H54 (cell line): ENCODE data around the gene REPIN1.

Experiments used
- DNase-seq: peaks from one replicate; pipeline ENCODE4 v3.0.0; 2011; ENCODE audit warnings: low spot score, mixed read lengths; ENCODE audit not compliant: insufficient read length
- FAIRE-seq: peaks from 3 replicates; lab custom pipeline; 2011; peaks lifted over from hg19 to GRCh38; lab: Jason Lieb, UNC
- POLR2A ChIP-seq: IDR thresholded peaks from 2 replicates; pipeline ENCODE4 v1.6.1; 2011; ENCODE audit warnings: low read depth, mild to moderate bottlenecking, low read length

REPIN1 gene

DNA sequence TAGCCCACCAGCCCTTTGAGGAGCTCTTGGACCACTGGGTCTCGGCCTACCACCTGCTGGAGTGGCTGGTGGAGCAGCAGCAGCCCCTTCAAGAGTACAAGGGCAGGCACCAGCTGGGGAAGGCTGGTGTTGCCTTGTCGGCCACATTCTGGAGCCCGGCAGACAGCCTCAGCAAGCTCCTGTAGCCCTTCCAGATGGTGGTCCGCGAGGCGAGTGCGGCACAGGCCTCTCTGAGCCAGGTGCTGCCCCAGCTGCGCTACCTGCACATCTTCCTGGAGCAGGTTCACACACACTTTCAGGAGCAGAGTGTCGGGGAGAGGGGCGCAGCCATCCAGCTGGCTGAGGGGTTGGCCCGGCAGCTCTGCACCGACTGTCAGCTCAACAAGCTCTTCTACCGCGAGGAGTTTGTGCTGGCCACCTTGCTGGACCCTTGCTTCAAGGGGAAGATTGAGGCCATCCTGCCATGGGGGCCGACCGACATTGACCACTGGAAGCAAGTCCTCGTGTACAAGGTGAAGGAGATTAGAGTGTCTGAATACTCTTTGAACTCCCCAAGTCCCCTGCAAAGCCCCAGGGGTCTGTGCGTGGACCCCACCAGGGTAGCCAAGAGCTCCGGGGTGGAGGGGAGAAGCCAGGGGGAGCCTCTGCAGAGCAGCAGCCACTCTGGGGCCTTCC is 38.3 kb upstream of the REPIN1 start:
- TF ChIP-seq POLR2A = no peak
- FAIRE-seq = no peak

DNA sequence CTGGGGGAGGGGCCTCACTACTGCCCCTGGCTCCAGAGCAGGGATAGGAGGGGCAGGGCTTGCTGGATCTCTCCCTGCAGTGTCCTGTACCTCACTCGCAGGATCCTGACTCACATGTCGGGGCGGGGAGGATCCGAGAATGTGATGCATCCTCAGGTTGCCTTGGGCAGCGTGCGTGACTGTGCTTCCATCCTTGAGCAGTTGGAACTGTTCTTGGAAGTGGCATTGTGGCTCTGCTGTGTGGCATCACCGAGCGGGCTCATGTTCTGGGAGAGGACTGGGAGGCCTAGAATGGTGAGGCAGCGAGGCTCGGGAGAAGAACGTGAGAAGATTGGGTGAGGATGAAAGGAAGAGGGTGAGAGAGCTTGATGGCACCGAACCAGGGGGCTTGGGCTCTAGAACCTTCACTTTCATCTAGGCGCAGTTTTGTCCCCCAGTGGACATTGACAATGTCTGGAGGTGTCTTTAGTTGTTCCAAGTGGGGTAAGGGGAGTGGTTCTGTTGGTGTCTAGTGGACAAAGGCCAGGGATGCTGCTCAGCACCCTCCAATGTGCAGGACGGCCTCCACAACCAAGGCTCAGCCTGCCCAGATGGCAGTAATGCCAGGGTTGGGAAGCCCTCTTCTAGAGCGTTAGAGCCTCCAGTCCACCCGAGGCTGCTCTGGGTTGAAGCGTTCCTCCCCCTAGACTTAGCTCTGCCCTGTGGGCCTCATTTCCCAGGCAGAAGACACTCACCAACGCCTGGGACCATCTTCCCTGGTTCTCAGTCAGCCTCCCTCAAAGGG is 35.6 kb upstream of the REPIN1 start:
- no peak for DNase-seq
- TF ChIP-seq POLR2A = no peak
- FAIRE-seq = no peak

More for the DNA sequence above, 38.3 kb upstream of the REPIN1 start:
- no peak for DNase-seq

DNA sequence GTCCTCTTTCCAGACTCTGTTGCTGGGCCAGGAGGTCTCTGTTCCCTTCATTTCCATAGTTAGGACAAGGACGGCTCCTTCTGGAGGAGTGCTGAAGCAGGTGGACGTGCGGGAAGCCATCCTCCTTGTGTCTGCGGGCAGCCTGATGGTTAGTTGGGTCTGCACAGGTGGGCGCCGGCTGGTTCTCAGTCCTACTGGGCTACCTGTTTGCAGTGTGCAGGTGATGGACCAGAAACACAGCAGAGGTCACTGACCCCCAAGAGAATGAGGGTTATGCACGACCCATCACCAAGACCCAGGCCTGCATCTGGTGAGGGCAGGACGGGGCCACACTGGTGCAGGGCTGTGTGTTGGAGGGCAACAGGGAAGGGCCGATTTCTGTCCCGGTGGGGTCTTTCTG is 35.0 kb upstream of the REPIN1 start:
- DNase-seq = no peak
- FAIRE-seq = no peak
- no peak for TF ChIP-seq POLR2A

DNA sequence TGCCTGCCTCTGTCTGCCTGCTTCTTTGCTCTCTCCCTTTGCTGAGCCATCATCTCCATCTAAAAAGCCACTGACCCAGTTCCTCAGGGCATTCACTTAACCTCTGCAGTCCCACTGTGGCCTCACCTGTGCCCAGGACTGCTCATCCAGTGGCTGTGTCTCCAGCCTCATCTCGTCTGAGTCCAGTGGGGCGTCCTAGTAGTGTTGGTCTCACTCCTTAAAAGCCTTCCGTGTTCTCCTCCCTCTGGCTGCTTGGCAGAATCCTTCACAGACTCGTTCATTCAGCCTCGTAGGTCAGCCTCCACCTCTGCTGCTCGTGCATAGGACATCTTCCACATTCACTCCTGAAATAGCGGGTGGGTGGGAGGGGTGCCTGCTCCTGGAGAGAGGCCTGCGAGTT is 34.5 kb upstream of the REPIN1 start:
- no peak for TF ChIP-seq POLR2A
- DNase-seq (no peak), FAIRE-seq (no peak)

DNA sequence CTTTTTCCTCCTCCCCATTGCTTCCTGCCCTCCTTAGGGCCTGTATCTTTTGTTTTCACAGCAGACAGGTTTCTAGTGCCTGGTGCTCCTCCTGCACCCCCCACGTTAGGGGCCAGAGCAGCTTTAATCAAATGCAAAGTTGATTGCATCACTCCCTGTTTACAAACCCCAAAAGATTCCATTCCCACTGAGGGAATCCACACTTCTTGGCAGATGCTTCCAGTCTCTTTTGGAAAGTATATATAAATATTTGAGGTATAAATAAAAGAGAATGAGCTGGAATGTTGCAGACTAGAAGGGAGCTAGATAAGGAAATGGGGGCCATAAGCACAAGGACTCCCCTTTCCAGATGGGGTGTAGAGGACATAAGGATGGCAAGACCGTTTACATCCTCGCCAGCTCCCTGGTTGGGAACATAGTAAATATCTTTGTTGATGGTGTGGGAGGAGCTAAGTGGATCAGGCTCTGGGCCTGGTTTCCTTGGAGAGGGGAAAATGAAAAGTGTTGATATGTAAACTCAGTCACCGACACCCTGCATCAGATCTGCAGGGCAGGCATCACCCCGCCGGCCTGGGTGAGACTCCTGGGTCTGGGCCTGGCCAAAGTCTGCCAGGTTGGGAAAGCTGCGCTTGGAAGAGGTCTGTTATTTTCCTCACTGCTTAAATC is 33.4 kb upstream of the REPIN1 start:
- no peak for FAIRE-seq
- DNase-seq = no peak
- no peak for TF ChIP-seq POLR2A

DNA sequence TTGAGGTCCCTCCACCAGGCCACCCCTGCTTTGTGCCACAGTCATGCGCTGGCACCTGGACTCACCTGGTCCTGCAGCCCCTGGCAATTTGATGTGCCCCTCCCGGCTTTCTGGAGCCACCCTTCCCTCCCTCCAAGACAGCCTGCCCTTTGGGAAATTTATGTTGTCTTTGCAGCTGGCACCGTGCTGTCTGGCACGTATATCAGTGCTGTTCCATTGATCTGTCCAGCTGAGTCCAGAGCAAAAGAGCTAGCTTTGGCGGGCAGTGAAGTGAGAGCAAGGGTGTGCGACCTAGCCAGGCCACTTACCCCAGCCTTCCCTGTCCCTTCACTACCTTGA is 32.9 kb upstream of the REPIN1 start:
- no peak for FAIRE-seq
- TF ChIP-seq POLR2A = no peak
- DNase-seq = no peak

DNA sequence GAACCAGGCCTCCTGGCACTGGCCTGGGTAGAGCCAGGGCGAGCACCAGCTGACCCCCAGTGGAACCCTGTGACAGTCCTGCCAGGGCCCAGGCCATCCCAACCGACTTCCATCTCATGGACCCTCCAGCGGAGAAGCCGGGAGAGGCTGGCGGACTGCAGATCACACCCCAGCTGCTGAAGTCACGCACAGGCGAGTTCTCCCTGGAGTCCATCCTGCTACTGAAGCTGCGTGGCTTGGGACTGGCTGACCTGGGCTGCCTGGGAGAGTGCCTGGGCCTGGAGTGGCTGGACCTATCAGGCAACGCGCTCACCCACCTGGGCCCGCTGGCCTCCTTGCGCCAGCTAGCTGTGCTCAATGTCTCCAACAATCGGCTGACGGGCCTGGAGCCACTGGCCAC is 31.9 kb upstream of the REPIN1 start:
- DNase-seq (no peak), FAIRE-seq (no peak)
- no peak for TF ChIP-seq POLR2A

DNA sequence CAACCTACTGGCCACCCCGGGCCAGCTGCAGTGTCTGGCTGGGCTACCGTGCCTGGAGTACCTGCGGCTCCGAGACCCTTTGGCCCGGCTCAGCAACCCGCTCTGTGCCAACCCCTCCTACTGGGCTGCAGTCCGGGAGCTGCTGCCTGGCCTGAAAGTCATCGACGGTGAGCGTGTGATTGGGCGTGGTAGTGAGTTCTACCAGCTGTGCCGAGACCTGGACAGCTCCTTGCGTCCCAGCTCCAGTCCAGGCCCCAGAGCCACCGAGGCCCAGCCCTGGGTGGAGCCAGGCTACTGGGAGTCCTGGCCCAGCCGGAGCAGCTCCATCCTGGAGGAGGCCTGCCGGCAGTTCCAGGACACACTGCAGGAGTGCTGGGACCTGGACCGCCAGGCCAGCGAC is 31.4 kb upstream of the REPIN1 start:
- FAIRE-seq (no peak), DNase-seq (no peak)
- no peak for TF ChIP-seq POLR2A

DNA sequence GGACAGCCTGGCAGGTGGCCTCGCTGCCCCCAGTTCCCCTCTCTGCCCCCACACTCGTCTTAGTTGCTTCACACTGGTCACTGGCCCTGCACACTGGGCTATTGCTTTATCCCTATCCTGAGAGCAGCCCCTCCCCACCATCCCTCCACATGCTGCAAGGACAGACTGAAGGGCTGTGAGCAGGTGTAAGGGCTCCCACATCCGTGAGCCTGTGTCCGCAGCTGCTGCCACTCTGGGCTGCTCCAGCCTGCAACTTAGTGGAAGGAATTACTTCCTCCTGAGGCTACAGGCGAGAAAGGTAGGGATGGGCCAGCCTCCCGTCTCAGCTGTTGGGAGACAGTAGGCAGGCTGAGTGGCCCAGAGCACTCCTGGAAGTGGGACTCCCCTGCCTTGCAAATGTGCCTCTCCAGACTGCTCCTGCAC is 31.0 kb upstream of the REPIN1 start:
- FAIRE-seq = no peak
- no peak for TF ChIP-seq POLR2A
- no peak for DNase-seq

DNA sequence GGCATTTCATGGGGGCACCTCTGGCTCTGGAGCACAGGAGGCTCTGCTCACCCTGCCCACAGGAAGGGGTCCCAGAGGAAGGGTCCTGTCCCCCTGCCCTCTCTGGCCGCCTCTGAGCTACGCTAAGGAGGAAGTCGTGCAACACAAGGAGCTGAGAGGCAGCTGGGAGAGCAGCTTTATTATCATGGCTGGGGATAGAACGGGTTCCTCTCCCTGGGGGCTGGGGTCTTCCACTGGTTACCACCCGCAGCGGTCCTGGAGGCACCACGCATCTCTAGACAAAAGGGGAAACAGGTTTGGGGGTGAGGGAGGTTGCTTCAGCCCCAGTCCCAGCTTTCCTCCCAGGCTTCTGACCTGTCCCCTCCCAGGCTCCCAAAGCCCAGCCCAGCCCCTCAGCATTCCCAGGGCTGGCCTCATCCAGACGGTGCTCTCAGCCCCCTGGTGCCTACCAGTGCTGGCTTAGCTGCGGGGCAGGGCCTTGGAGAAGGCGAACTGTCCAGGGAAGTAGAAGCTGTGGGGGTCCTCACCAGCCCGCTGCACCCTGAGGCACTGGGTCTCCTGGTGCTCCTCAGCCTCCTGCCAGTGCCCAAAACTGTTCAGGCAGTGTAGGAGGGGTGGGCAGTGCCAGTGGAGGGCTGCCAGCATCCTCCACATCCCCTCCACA is 30.3 kb upstream of the REPIN1 start:
- DNase-seq (no peak), FAIRE-seq (no peak)
- no peak for TF ChIP-seq POLR2A

DNA sequence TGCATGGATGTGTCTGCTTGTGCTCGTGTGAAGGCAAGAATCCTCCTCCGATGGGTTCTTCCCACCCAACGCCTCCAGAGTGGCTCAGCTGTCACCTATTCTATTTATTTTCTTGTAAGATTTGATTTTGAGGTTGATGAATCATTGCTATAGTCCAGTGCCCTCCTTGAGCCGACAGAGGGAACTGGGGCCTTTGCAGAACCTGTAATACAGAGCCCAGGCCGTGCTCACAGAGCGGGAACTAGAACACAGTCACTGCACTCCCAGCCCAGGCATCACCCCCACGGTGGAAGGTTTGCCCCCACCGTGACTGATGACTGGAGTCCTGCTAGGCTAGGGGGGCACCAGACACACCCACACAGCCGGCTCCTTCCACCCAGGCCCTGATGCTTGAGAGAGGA is 29.2 kb upstream of the REPIN1 start:
- DNase-seq (no peak), FAIRE-seq (no peak)
- TF ChIP-seq POLR2A = no peak

DNA sequence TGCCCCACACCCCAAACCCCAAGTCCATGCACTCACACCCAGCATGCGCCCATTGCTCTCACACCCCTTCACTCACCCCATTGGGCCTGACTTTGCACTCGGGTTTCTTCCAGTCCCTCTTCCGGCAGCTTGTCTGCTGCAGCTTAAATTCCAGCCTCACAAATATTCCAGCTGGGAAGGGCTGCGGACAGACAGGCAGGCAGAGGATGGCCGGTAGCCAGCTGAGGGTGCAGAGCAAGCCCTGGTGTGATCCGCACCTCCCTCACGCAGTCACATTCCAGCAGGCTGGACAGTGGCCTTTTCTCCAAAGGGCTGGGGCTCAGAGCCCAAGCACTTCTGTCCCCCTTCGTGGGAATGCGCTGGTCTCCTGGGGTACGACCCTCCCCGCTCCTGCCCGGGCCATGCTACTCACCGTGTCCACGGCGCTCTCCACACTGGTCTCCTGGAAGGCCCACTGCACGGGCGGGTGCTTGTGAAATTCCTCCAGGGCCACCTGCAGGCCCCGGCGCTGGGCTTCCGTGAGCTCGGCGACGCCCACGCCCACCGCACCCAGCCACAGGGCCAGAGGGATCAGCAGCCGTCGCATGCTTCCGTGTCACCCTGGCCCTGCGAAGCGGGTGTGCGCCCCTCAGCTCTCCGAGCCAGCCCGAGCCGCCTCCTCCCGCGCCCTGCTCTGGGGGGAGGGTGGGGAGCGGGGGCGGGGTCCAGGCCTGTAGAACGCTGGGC is 28.4 kb upstream of the REPIN1 start:
- FAIRE-seq = no peak
- no peak for TF ChIP-seq POLR2A
- DNase-seq = no peak

DNA sequence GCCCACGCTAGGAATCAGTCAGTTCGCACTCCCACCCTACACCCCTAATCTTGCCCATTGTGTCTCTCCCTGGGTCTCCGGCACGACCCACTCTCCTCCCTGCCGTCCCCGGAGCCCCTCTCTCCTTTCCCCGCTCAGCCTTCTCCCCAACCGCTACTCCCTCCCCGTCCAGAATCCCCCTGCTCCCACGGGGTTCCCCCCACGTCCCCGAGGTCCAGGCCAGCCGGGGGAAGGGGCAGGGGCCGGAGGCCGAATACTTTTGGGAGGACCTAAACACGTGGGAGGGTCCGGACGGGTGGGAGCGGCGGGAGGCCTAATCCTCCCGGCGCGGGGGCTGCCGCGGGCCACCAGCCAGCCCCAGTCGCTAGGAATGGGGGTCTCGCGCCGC is 27.8 kb upstream of the REPIN1 start:
- FAIRE-seq (no peak), DNase-seq (no peak)
- no peak for TF ChIP-seq POLR2A
